Stimulated activated CD4-positive, alpha-beta T cell treated with anti-CD3 and anti-CD28 coated beads, Interleukin-1b, Interleukin-23, amount 100 ng/mL, for 24 hours (primary cell): ENCODE results near the gene CFC1B.
"Not testable (repeated sequence)": the region's sequence is repeated elsewhere in the genome, so short reads cannot be mapped to it uniquely, and the experiment has no call there.

Source experiments
- DNase-seq, 4 experiments: peaks; one replicate each; pipeline ENCODE4 v3.0.0-alpha.2; 2020; ENCODE audit warnings: low read depth in 4 of 4, low spot score in 1 of 4

Gene CFC1B

GRCh38 chr2:130520992-130521391 lies at the start of gene CFC1B:
TSS of gene CFC1B (plus strand) at chr2:130521222. CDS start at chr2:130521485, 263 bp downstream.
- DNase-seq: not testable (repeated sequence)

DNA sequence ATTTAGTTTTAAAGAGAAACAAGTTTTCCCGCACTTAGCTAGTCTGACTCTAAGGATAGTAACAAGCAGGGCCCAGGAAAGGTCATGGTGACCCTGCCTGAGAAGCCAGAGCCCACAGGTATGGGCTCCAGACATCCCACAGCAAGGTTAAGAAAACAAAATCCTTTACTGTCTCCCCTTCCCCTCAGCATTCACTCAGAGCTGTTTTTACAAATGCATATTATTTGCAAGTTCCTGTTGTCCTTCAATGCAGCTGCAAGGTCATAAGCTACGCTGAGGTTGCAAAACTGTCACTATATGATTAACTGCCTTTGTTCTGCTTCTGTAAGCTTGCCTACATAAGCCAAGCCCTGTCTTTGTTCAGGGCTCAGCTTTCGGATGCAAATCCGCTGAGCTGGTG lies 29.9 kb upstream of the CFC1B start:
- DNase-seq: not testable (repeated sequence)

GRCh38 chr2:130509228-130509627 lies 11.8 kb upstream of the CFC1B start, which contains the start of gene POTEI:
TSS of gene POTEI (minus strand) at chr2:130509328. CDS start at chr2:130509235, 93 bp downstream.
- DNase-seq: not testable (repeated sequence)

GRCh38 chr2:130510807-130511746 lies 9.9 kb upstream of the CFC1B start:
- DNase-seq: not testable (repeated sequence)

GRCh38 chr2:130511747-130512451 lies 9.1 kb upstream of the CFC1B start:
- DNase-seq: not testable (repeated sequence)

- DNase-seq: not testable (repeated sequence)
Measured at GRCh38 chr2:130518516-130519106, 2.4 kb upstream of the CFC1B start.

GRCh38 chr2:130522390-130522789 lies 1.4 kb downstream of the CFC1B start:
- not testable (repeated sequence) for DNase-seq

DNA sequence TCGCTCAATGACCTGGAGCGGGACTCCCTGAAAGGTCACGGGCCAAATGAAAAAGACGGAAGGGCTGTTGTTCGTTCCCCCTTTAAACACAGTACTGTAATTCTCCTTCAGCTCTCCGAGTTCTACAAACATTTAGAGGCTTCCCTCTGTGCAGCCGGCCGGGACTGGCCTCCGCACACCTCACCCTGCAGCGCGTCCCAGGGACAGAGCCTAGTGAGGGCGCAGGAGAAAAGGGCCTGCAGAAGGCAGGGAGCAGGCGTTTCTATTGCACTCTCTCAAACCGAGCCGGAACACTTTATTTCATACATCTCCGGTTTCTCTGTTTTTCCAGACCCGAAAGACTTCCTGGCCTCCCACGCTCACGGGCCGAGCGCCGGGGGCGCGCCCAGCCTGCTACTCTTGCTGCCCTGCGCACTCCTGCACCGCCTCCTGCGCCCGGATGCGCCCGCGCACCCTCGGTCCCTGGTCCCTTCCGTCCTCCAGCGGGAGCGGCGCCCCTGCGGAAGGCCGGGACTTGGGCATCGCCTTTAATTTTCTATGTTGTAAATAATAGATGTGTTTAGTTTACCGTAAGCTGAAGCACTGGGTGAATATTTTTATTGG lies 6.4 kb downstream of the CFC1B start:
- not testable (repeated sequence) for DNase-seq

DNA sequence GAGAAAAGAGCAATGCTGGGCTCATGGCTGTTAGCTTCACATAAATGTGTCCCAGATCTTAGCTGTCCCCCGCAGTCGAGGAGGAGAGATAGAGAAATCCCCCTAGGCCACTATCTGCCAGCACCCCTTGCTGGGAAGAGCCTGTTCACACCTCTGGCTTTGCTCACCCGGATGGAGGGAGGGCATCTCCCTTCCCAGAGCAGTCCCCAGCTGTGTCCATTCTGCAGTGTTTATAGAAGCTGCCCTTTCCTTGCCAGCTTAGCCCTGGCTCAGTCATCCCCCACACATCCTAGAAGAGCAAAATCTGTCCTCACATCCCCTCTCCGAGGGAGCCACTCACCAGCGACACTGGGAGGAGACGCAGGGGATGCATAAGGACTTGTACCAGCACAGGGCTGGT lies 8.5 kb downstream of the CFC1B start:
- DNase-seq: not testable (repeated sequence)

DNA sequence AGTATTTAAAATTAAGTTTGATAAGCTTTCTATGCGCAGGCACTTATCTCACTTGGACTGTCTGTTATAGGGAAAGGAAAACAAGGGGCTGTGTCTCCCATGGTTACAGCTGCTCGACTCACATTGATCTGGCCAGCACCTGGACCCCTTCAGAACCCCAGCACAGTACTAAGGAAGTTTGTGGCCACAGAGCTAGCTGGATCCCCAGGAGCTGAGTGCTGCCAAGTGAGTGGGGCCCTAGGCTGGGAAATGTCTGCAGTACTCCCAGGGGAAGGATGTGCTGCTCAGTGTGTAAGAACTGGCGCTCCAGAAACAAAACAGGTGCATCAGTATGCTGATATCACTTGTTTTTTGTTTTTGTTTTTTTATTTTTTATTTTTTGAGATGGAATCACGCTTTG lies 9.2 kb downstream of the CFC1B start:
- DNase-seq: not testable (repeated sequence)

GRCh38 chr2:130531225-130531624 lies 10.2 kb downstream of the CFC1B start:
- not testable (repeated sequence) for DNase-seq

GRCh38 chr2:130531672-130532071 lies 10.7 kb downstream of the CFC1B start:
- not testable (repeated sequence) for DNase-seq

DNA sequence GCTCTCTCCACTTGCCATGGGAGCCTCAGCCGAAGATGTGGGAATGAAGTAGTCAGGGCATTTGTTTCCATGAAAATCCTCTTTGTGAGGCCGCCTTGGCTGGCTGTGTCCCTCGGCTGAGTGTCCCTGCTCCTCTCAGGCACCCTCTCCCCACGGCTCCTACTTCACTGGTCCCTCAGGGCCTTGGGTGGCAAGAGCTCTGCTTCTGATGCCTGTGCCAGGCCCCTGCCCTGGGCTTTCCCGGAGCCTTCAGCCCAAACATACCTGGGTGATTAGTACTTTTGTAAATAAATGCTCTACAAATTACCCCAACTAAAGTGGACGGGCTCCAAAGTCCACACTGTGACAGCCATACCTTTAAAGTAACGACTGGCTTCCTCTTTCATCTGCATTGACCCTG lies 15.6 kb downstream of the CFC1B start:
- DNase-seq: not testable (repeated sequence)

DNA sequence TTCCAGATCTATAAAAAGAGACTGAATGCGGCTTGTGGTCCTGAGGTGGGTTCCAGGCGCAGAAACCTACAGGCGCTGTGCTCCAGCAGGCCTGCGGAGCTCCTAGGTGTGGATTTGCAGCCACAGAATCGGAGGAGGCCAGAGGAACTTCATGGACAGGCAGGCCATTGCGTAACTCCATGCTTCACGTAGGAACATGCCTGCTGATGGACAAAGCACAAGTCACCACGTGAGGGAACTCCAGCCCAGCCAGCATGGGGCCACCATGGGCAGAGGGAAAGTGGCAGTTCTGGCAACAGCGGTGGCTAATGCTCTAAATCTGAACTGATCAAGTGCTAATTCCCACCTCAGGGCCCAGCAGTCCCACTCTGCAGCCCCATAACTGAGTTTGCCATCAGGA lies 17.2 kb downstream of the CFC1B start:
- DNase-seq: not testable (repeated sequence)

GRCh38 chr2:130542789-130543188 lies 21.8 kb downstream of the CFC1B start:
- not testable (repeated sequence) for DNase-seq

DNA sequence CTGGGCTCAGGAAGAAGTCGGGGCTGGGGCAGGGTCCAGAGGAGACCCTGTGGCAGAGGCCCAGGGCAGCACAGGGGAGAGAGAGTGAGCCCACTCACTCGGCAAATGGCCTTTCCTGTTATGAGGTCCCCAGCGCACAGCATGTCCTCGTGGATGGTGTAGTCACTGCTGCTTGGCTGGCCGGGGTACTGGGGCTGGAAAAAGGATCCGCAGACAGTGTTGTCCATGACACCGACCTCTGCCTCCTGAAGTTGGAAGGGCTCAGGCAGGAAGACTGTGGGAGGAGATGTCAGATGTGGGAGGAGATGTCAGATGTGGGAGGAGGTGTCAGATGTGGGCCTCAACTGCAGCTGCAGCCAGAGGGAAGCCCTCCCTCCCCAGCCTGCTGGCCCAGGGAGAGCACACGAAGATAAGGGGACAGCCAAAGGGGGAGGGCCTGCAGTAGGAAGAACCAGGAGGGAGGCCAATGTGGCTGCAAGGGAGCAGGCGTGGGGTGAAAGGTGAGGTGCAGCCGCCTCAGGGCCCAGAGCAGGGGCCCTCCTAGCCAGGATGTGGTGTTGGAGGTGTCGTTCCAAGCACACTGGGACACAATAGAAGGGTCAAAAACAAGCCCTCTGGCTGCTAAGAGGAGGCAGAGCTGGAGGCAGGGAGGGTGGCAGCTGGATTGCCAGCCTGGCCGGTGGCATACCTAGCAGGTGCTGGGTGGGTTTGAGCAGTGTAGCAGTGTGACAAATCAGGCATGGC lies 22.9 kb downstream of the CFC1B start:
- not testable (repeated sequence) for DNase-seq

GRCh38 chr2:130544978-130545377 lies 24.0 kb downstream of the CFC1B start:
- DNase-seq: not testable (repeated sequence)

DNA sequence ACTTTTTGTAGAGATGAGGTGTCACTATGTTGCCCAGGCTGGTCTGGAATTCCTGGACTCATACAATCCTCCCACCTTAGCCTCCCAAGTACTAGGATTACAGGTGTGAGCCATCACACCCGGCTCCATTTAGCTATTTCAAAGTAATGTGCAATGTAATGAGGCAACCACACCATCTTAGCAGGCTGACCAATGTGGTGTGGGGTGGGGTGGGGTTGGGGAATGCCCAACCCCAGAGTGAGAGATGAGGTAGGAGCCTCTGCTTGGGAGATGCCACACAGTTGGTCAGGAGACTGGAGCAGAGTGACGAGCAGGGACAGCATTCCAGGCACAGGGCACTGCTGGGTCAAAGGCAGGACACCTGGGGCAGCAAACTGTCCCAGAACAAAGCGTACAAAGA lies 27.4 kb downstream of the CFC1B start:
- DNase-seq: not testable (repeated sequence)

GRCh38 chr2:130549475-130549874 lies 28.5 kb downstream of the CFC1B start:
- not testable (repeated sequence) for DNase-seq

- not testable (repeated sequence) for DNase-seq
Measured at GRCh38 chr2:130554178-130554577, 33.2 kb downstream of the CFC1B start.
